A673 (cell line): ENCODE results near the gene IL10RA.

ENCODE experiments used
- CTCF ChIP-seq: fragments of 300-800, 200-600 bp; sonication (generic); conservative IDR thresholded peaks from 2 replicates; pipeline ENCODE4 v1.5.1; 2017; ENCODE audit warnings: low read depth, mild to moderate bottlenecking, antibody characterized with exemption, low read length, moderate library complexity, mixed read lengths
- EZH2 ChIP-seq: fragments of 200-600 bp; sonication (generic); IDR thresholded peaks from 2 replicates; pipeline ENCODE4 v1.6.1; 2017; ENCODE audit warnings: borderline replicate concordance, low read depth, mild to moderate bottlenecking, mixed read lengths, antibody characterized with exemption, low read length; ENCODE audit not compliant: poor library complexity, severe bottlenecking

- no peak for TF ChIP-seq CTCF
- TF ChIP-seq EZH2, result no peak
These were observed 16.6 kb downstream of the IL10RA start for GRCh38 chr11:118002541-118003423.
